H1 (cell line): ENCODE data around the gene OPA3. TPM values are rescaled to one million over a fixed set of nuclear protein-coding genes. Genes with fewer than 3 reads are reported as not detected.

ENCODE experiments used
- CTCF ChIA-PET: fragments of 300-600 bp; sonication (Branson Sonifier 250); formaldehyde crosslinking; loops from one replicate; lab custom pipeline; 2021; ENCODE audit not compliant: partially characterized antibody; lab: Charles Lee
- POLR2A ChIA-PET: fragments of 300-600 bp; sonication (Branson Sonifier 250); formaldehyde crosslinking; loops from one replicate; lab custom pipeline; 2021; ENCODE audit warnings: inconsistent platforms; ENCODE audit not compliant: partially characterized antibody; lab: Charles Lee
- DNase-seq, 2 experiments: peaks; one replicate each; pipeline versions ENCODE4 v3.0.0 to v3.0.0-alpha.2; 2010 to 2022; ENCODE audit warnings: low spot score in 2 of 2, low read depth in 1 of 2, mixed read lengths in 1 of 2
- FAIRE-seq: peaks from 2 replicates; lab custom pipeline; 2011; peaks lifted over from hg19 to GRCh38; lab: Jason Lieb, UNC
- H2AFZ ChIP-seq: 2 replicates; pipeline ENCODE4 v1.8.1; 2012; ENCODE audit warnings: low read length, inconsistent platforms
- H2AK5ac ChIP-seq: 2 replicates; pipeline ENCODE4 v1.6.1; 2013; ENCODE audit warnings: low read depth, low read length
- H2BK120ac ChIP-seq: replicated peaks from 2 replicates; pipeline ENCODE3; 2013; ENCODE audit warnings: low read depth, low read length, inconsistent platforms
- H2BK12ac ChIP-seq: 2 replicates; pipeline ENCODE4 v1.6.1; 2013; ENCODE audit warnings: low read depth, low read length
- H2BK15ac ChIP-seq: 2 replicates; pipeline ENCODE4 v1.6.1; 2013; ENCODE audit warnings: low read length
- H2BK20ac ChIP-seq: 2 replicates; pipeline ENCODE4 v1.6.1; 2013; ENCODE audit warnings: low read length
- H2BK5ac ChIP-seq: 2 replicates; pipeline ENCODE4 v1.6.1; 2013; ENCODE audit warnings: low read depth, low read length
- H3K14ac ChIP-seq: 2 replicates; pipeline ENCODE4 v1.6.1; 2013; ENCODE audit warnings: inconsistent platforms; ENCODE audit not compliant: insufficient read length
- H3K18ac ChIP-seq: 2 replicates; pipeline ENCODE4 v1.6.1; 2013; ENCODE audit warnings: low read length; ENCODE audit errors: extremely low read depth
- H3K23ac ChIP-seq: 2 replicates; pipeline ENCODE4 v1.6.1; 2013; ENCODE audit warnings: inconsistent platforms; ENCODE audit not compliant: insufficient read length
- H3K23me2 ChIP-seq: 2 replicates; pipeline ENCODE4 v1.6.1; 2013; ENCODE audit warnings: low read depth, low read length
- H3K27ac ChIP-seq: 2 replicates; pipeline ENCODE4 v1.6.1; 2011; ENCODE audit warnings: low read depth, low read length, inconsistent platforms
- H3K27me3 ChIP-seq, 4 experiments: replicated peaks in 1 of 4; 1 replicate in 1 of 4; 2 replicates in 3 of 4; pipeline versions ENCODE4 v1.6.1 to v1.8.1; 2011 to 2013; ENCODE audit warnings: low read length in 3 of 4, mild to moderate bottlenecking in 3 of 4, inconsistent platforms in 2 of 4, mixed read lengths in 2 of 4, moderate library complexity in 1 of 4; ENCODE audit not compliant: control insufficient read depth in 3 of 4, insufficient read depth in 3 of 4; ENCODE audit errors: extremely low read depth in 1 of 4
- H3K36me3 ChIP-seq, 4 experiments: 2 replicates each; pipeline versions ENCODE4 v1.6.1 to v1.8.1; 2011 to 2013; ENCODE audit warnings: mild to moderate bottlenecking in 4 of 4, low read length in 3 of 4, moderate library complexity in 2 of 4, control low read depth in 1 of 4, inconsistent platforms in 1 of 4; ENCODE audit not compliant: insufficient read depth in 4 of 4, control insufficient read depth in 2 of 4
- H3K4ac ChIP-seq: replicated peaks from 2 replicates; pipeline ENCODE3; 2013; ENCODE audit warnings: low read length, low read depth, mixed read lengths, inconsistent platforms; ENCODE audit not compliant: insufficient read length
- H3K4me1 ChIP-seq, 4 experiments: replicated peaks in 1 of 4; 1 replicate in 1 of 4; 2 replicates in 3 of 4; pipeline versions ENCODE4 v1.6.1 to v1.8.1; 2011 to 2013; ENCODE audit warnings: low read length in 3 of 4, inconsistent platforms in 2 of 4, mixed read lengths in 1 of 4; ENCODE audit not compliant: insufficient read depth in 4 of 4, control insufficient read depth in 3 of 4
- H3K4me2 ChIP-seq, 2 experiments: 2 replicates each; pipeline versions ENCODE4 v1.6.1 to v1.8.1; 2011 to 2013; ENCODE audit warnings: low read depth in 2 of 2, low read length in 2 of 2, control low read depth in 1 of 2, inconsistent platforms in 1 of 2, mild to moderate bottlenecking in 1 of 2; ENCODE audit not compliant: insufficient read depth in 1 of 2
- H3K4me3 ChIP-seq, 4 experiments: fragments of 200-600, 300-600 bp in 1 of 4; sonication (generic), shearing (Covaris generic), sonication (Bioruptor Twin) in 1 of 4; 2 replicates each; pipeline versions ENCODE4 v1.5.1 to v1.8.1; 2011 to 2016; ENCODE audit warnings: low read length in 4 of 4, low read depth in 3 of 4, control low read depth in 2 of 4, inconsistent platforms in 2 of 4, mild to moderate bottlenecking in 2 of 4, mixed read lengths in 1 of 4, moderate library complexity in 1 of 4; ENCODE audit not compliant: insufficient read depth in 2 of 4; ENCODE audit errors: extremely low read depth in 1 of 4
- H3K56ac ChIP-seq: replicated peaks from 2 replicates; pipeline ENCODE3; 2013; ENCODE audit warnings: low read depth, mild to moderate bottlenecking, mixed read lengths, low read length, inconsistent platforms; ENCODE audit not compliant: insufficient read length
- H3K79me1 ChIP-seq: 2 replicates; pipeline ENCODE4 v1.6.1; 2013; ENCODE audit warnings: low read depth, low read length, control low read depth
- H3K79me2 ChIP-seq, 2 experiments: 2 replicates each; pipeline versions ENCODE4 v1.6.1 to v1.8.1; 2012 to 2013; ENCODE audit warnings: low read length in 2 of 2, mild to moderate bottlenecking in 2 of 2, inconsistent platforms in 1 of 2; ENCODE audit not compliant: insufficient read depth in 2 of 2, control insufficient read depth in 1 of 2
- H3K9ac ChIP-seq, 4 experiments: replicated peaks in 1 of 4; 1 replicate in 1 of 4; 2 replicates in 3 of 4; pipeline versions ENCODE4 v1.6.1 to v1.8.1; 2011 to 2013; ENCODE audit warnings: low read depth in 3 of 4, low read length in 3 of 4, control low read depth in 2 of 4, mild to moderate bottlenecking in 2 of 4, moderate library complexity in 2 of 4, inconsistent platforms in 1 of 4; ENCODE audit errors: extremely low read depth in 1 of 4
- H3K9me3 ChIP-seq, 2 experiments: 2 replicates each; pipeline versions ENCODE4 v1.6.1 to v1.8.1; 2012 to 2013; ENCODE audit warnings: mild to moderate bottlenecking in 2 of 2, moderate library complexity in 2 of 2, control low read depth in 1 of 2, inconsistent platforms in 1 of 2, low read depth in 1 of 2, low read length in 1 of 2, mixed read lengths in 1 of 2; ENCODE audit not compliant: insufficient read depth in 2 of 2
- H4K20me1 ChIP-seq, 2 experiments: replicated peaks in 1 of 2; 2 replicates each; pipeline versions ENCODE3 to v1.8.1; 2011 to 2013; ENCODE audit warnings: inconsistent platforms in 2 of 2, low read length in 2 of 2, mild to moderate bottlenecking in 1 of 2; ENCODE audit not compliant: insufficient read depth in 2 of 2, control insufficient read depth in 1 of 2
- H4K5ac ChIP-seq: 2 replicates; pipeline ENCODE4 v1.6.1; 2013; ENCODE audit warnings: low read length, low read depth, mixed read lengths, inconsistent platforms; ENCODE audit not compliant: insufficient read length
- H4K8ac ChIP-seq: 2 replicates; pipeline ENCODE4 v1.8.0; 2013; ENCODE audit warnings: mild to moderate bottlenecking, moderate library complexity, low read length, inconsistent platforms; ENCODE audit not compliant: insufficient read depth; ENCODE audit errors: extremely low read depth
- H4K91ac ChIP-seq: replicated peaks from 2 replicates; pipeline ENCODE3; 2013; ENCODE audit warnings: low read length, mixed read lengths, inconsistent platforms; ENCODE audit not compliant: insufficient read length
- CBX8 ChIP-seq: fragments of 300-800, 300-1000 bp; sonication (generic); IDR thresholded peaks from 2 replicates; pipeline ENCODE4 v1.7.1; 2016; ENCODE audit warnings: low read depth, low read length, borderline replicate concordance
- GABPA ChIP-seq: IDR thresholded peaks from 2 replicates; pipeline ENCODE4 v1.6.1; 2011; ENCODE audit warnings: mild to moderate bottlenecking, low read length, moderate library complexity, borderline replicate concordance; ENCODE audit not compliant: insufficient read depth
- HDAC6 ChIP-seq: IDR thresholded peaks from one replicate; pipeline ENCODE4 v1.7.1; 2012; ENCODE audit warnings: low read depth, mild to moderate bottlenecking, inconsistent platforms, low read length, moderate library complexity
- SIX5 ChIP-seq: IDR thresholded peaks from 2 replicates; pipeline ENCODE4 v1.6.1; 2011; ENCODE audit warnings: mild to moderate bottlenecking, low read depth, low read length
- SP2 ChIP-seq: IDR thresholded peaks from 2 replicates; pipeline ENCODE4 v1.6.1; 2012; ENCODE audit warnings: mild to moderate bottlenecking, low read length, inconsistent platforms
- SRF ChIP-seq: IDR thresholded peaks from 2 replicates; pipeline ENCODE4 v1.6.1; 2011; ENCODE audit warnings: mild to moderate bottlenecking, low read depth, low read length, moderate library complexity
- WGBS, 2 experiments: shearing (Covaris generic) in 1 of 2; methylation state at CpG; one replicate each; pipeline versions ENCODE4 v1.1.6 to v1.1.7; 2013 to 2015; ENCODE audit warnings: low lambda C conversion rate in 2 of 2, mixed read lengths in 2 of 2, inconsistent platforms in 1 of 2, low coverage in 1 of 2, missing lambda C conversion rate in 1 of 2; ENCODE audit not compliant: insufficient replicate concordance in 2 of 2, insufficient coverage in 1 of 2, insufficient read length in 1 of 2; ENCODE audit errors: extremely low coverage in 1 of 2, missing lambda C conversion rate in 1 of 2; 5-methylcytosine and 5-hydroxymethylcytosine counted together
- polyA plus RNA-seq, 7 experiments: library from polyadenylated mRNA; depleted of rRNA in 3 of 7; stranded (reverse) in 5 of 7; unstranded in 2 of 7; fragments of >200 nt in 5 of 7; fragments of 200-250 nt in 2 of 7; gene quantifications; 1 replicate in 5 of 7; 2 replicates in 1 of 7; 4 replicates in 1 of 7; pipeline versions ENCODE4 v1.2.1 to v1.2.3, GENCODE V29; 2011 to 2013; ENCODE audit warnings: missing spikeins in 2 of 7, mixed read lengths in 2 of 7
- total RNA-seq: library from RNA; stranded (reverse); fragmentation: NEBNext Ultra II Directional; extraction: Animal tissue kit (Norgen Biotek cat#: 25700); gene quantifications from 2 replicates; pipeline ENCODE4 v1.2.1, GENCODE V29; 2021

Gene OPA3
- total and polyA plus RNA-seq, 2 of the 8 experiments (the other 6 are each of a cell fraction or from before 2014, with no cell fraction given), result 12.5 to 14.5 TPM

DNA sequence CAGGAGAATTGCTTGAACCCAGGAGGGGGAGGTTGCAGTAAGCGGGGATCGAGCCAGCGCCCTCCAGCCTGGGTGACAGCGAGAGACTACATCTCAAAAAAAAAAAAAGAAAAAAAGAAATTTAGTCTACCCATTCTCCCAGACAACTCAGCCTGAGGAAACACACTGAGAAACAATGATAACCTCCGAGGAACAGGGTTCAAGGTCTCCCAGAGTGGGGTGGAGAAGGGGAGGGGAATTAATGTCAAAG, 78.7 kb downstream of the OPA3 start:
- Histone ChIP-seq H3K79me1 (peaks cover 2% of the 10 kb centered on the region; the same call in 1 of the 2 replicates), H3K4me3 (peak overlapping the region in 2 of 4 experiments; percentile 72 to 97; a peak in 3 of 8 replicates), H3K79me2 (peaks cover 14 to 29% of the 10 kb centered on the region in 2 experiments), H2BK12ac (0 out of 2 replicates have a peak overlapping the region, but pooled peaks have one; percentile 13), H4K8ac (no peak overlapping the region), H2BK20ac (no peak overlapping the region), H2AFZ (no peak overlapping the region), H3K14ac (no peak overlapping the region), H2BK120ac (no peak overlapping the region), H3K4me1 (peaks cover 8 to 18% (median 14%) of the 10 kb centered on the region in 4 experiments), H2AK5ac (no peak overlapping the region), H4K91ac (peak overlapping the region; percentile 6), H3K4me2 (peak overlapping the region; percentile 56 to 67), H4K20me1 (peaks cover 0 to 4% of the 10 kb centered on the region in 2 experiments), H3K36me3 (no peaks in the 10 kb centered on the region), H3K9ac (0 out of 7 replicates have a peak overlapping the region, but pooled peaks of 1 of the 4 experiments have one; percentile 6), H3K9me3 (no peaks in the 10 kb centered on the region), H3K4ac (no peak overlapping the region), H3K23me2 (peaks cover 10% of the 10 kb centered on the region; the same call in 1 of the 2 replicates), H4K5ac (no peak overlapping the region), H2BK5ac (no peak overlapping the region), H3K18ac (no peak overlapping the region), H3K27me3 (no peaks in the 10 kb centered on the region), H3K23ac (no peak overlapping the region), H3K27ac (no peak overlapping the region), H2BK15ac (no peak overlapping the region), H3K56ac (no peak overlapping the region)
- ChIA-PET POLR2A (interaction anchor here (0.8 to 2.3 kb wide), 3 partner anchors 8 to 75 kb away, joined by 3 to 12 read pairs (median 3); no protein-coding TSS in a partner anchor), CTCF (interaction anchor here (0.7 to 2.8 kb wide), 4 partner anchors 13 to 137 kb away, joined by 3 to 12 read pairs (median 6); no protein-coding TSS in a partner anchor)
- WGBS, 2 experiments, result 64% methylated on average over 4 of the region's 5 CpGs; no CpG with 5 or more reads in 1 of the 2 experiments
- DNase-seq, result no peak
- TF ChIP-seq SRF (no peak), HDAC6 (no peak), SIX5 (no peak), GABPA (no peak), CBX8 (no peak), SP2 (no peak)
- no peak for FAIRE-seq
